ENCODE results near the gene BASP1.
"Not testable (repeated sequence)": the region's sequence is repeated elsewhere in the genome, so short reads cannot be mapped to it uniquely, and the experiment has no call there.

Gene BASP1

GRCh38 chr5:17217493-17218352 is at the start of gene BASP1:
Gene BASP1, plus strand, starts transcription at chr5:17217631. Its CDS starts 57,586 bp downstream, at chr5:17275217.
- DNase-seq, result peak; percentile 7

- no peak for DNase-seq
These were observed 47.9 kb upstream of the BASP1 start for GRCh38 chr5:17169507-17169906.

GRCh38 chr5:17172791-17173190 is 44.6 kb upstream of the BASP1 start:
- DNase-seq, result no peak

- DNase-seq, result no peak
These were observed 42.5 kb upstream of the BASP1 start for GRCh38 chr5:17174965-17175364.

- DNase-seq, result no peak
These were observed 39.7 kb upstream of the BASP1 start for GRCh38 chr5:17177501-17178372.

GRCh38 chr5:17178373-17178675 is 39.1 kb upstream of the BASP1 start:
- no peak for DNase-seq

- no peak for DNase-seq
These were observed 37.0 kb upstream of the BASP1 start for GRCh38 chr5:17180330-17180843.

- no peak for DNase-seq
These were observed 36.3 kb upstream of the BASP1 start for GRCh38 chr5:17180864-17181723.

- no peak for DNase-seq
These were observed 34.9 kb upstream of the BASP1 start for GRCh38 chr5:17182494-17182893.

- DNase-seq, result no peak
These were observed 34.5 kb upstream of the BASP1 start for GRCh38 chr5:17182981-17183380.

GRCh38 chr5:17183831-17184230 is 33.6 kb upstream of the BASP1 start:
- no peak for DNase-seq

GRCh38 chr5:17184588-17184987 is 32.8 kb upstream of the BASP1 start:
- no peak for DNase-seq

- no peak for DNase-seq
These were observed 32.1 kb upstream of the BASP1 start for GRCh38 chr5:17185349-17185748.

GRCh38 chr5:17185773-17186172 is 31.7 kb upstream of the BASP1 start:
- no peak for DNase-seq

- DNase-seq, result no peak
These were observed 31.2 kb upstream of the BASP1 start for GRCh38 chr5:17186256-17186655.

GRCh38 chr5:17187011-17187785 is 30.2 kb upstream of the BASP1 start:
- DNase-seq, result no peak

GRCh38 chr5:17187786-17188170 is 29.7 kb upstream of the BASP1 start:
- no peak for DNase-seq

- peak; percentile 41 for DNase-seq
These were observed 27.9 kb upstream of the BASP1 start for GRCh38 chr5:17189381-17190036.

- DNase-seq, result no peak
These were observed 27.1 kb upstream of the BASP1 start for GRCh38 chr5:17190242-17190778.

- DNase-seq, result no peak
These were observed 26.5 kb upstream of the BASP1 start for GRCh38 chr5:17190799-17191391.

GRCh38 chr5:17191574-17191973 is 25.9 kb upstream of the BASP1 start:
- not testable (repeated sequence) for DNase-seq
